Fibroblast of skin of right biceps (primary cell): ENCODE results near the gene PHF24.

Experiments
- DNase-seq: peaks from one replicate; pipeline ENCODE4 v3.0.0-alpha.2; 2013

The PHF24 gene

GRCh38 chr9:34984049-34984448 lies 26.0 kb downstream of the PHF24 start:
- DNase-seq = peak; percentile 49

- peak; percentile 44 for DNase-seq
These were observed 27.3 kb downstream of the PHF24 start for GRCh38 chr9:34985311-34985899.

- DNase-seq = no peak
These were observed 28.5 kb downstream of the PHF24 start for GRCh38 chr9:34986540-34987047.

- peak; percentile 26 for DNase-seq
These were observed 29.2 kb downstream of the PHF24 start for GRCh38 chr9:34987160-34987901.

- DNase-seq = peak; percentile 39
These were observed 30.3 kb downstream of the PHF24 start for GRCh38 chr9:34988218-34989002.

- DNase-seq = peak; percentile 100
These were observed 31.2 kb downstream of the PHF24 start, which contains the start of gene DNAJB5 for GRCh38 chr9:34989003-34989945. TSS of gene DNAJB5 (plus strand) at chr9:34989745. CDS start at chr9:34990631, 886 bp downstream.

- peak; percentile 67 for DNase-seq
These were observed 32.0 kb downstream of the PHF24 start for GRCh38 chr9:34989946-34990635.

GRCh38 chr9:34990908-34991606 lies 33.0 kb downstream of the PHF24 start:
- DNase-seq = no peak

- peak; percentile 21 for DNase-seq
These were observed 33.7 kb downstream of the PHF24 start for GRCh38 chr9:34991607-34992375.

- DNase-seq = peak; percentile 96
These were observed 34.4 kb downstream of the PHF24 start for GRCh38 chr9:34992376-34992951.

GRCh38 chr9:34993502-34994259 lies 35.6 kb downstream of the PHF24 start:
- peak; percentile 75 for DNase-seq

- peak; percentile 56 for DNase-seq
These were observed 36.3 kb downstream of the PHF24 start for GRCh38 chr9:34994260-34994899.

- peak; percentile 26 for DNase-seq
These were observed 37.0 kb downstream of the PHF24 start for GRCh38 chr9:34994900-34995669.

GRCh38 chr9:34995670-34996060 lies 37.6 kb downstream of the PHF24 start:
- DNase-seq = peak; percentile 44

- DNase-seq = no peak
These were observed 38.3 kb downstream of the PHF24 start for GRCh38 chr9:34996181-34996904.

GRCh38 chr9:34996905-34997279 lies 38.8 kb downstream of the PHF24 start:
- DNase-seq = no peak

- DNase-seq = no peak
These were observed 39.3 kb downstream of the PHF24 start for GRCh38 chr9:34997379-34997781.
